AG04450 (cell line): ENCODE results near the gene WDR44. TPM values are rescaled to one million over a fixed set of nuclear protein-coding genes. Genes with fewer than 3 reads are reported as not detected.

ENCODE experiments used
- polyA plus RNA-seq: library from polyadenylated mRNA; depleted of rRNA; stranded (reverse); fragments of >200 nt; gene quantifications from 2 replicates; pipeline ENCODE4 v1.2.3, GENCODE V29; 2011; rRNA removed
- small RNA-seq: library from RNA; depleted of rRNA; stranded (forward); fragments of <200 nt; gene quantifications from one replicate; pipeline ENCODE3, GENCODE V24; 2012; ENCODE audit warnings: low read depth; ENCODE audit not compliant: insufficient read length

The WDR44 gene
- polyA plus RNA-seq, 1 experiment, result 17.2 TPM

Small RNAs within 50 kb of the gene (small RNA-seq; reads per million reads assigned to genes)
- 432 reads per million, percentile 94 among the genes with 10 or more reads in this experiment for gene MIR1277

Other genes starting within 250 kb of the WDR44 start
- 9.0 and 10.7 TPM in 2 replicates for gene KLHL13, start 229.3 kb upstream of the WDR44 start, polyA plus RNA-seq
- 20.7 and 26.4 TPM in 2 replicates for gene DOCK11, start 149.7 kb downstream of the WDR44 start, polyA plus RNA-seq